Measurements from ENCODE around the gene FOXK1. TPM values are rescaled to one million over a fixed set of nuclear protein-coding genes. Genes with fewer than 3 reads are reported as not detected.
A peak's percentile ranks its signal among the peaks of the same experiment; 100 is the strongest.

The FOXK1 gene
- total and polyA plus RNA-seq, 2 experiments from 2014 or later, result 2.3 to 12.7 TPM

DNA sequence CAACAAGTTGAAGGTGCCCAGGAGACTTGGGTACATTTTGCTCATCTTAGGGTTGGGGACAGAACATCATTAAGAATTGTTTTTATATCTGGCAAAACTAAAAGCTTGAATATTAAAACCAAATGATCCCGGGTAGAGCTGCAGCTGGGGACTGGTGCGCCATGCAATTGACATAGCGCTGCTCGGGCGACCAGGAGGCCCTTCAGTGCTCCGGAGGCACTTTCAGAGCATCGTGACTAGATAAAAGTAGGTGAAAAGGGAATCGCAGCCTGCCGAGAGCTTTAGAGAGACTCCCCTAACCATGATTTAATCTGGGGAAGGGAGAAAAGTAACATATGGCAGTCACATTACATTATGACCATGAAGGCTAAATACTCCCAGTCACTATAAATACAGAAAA lies 21.4 kb downstream of the FOXK1 start (continued):
- TF ChIP-seq EZH2phosphoT487 (IDR thresholded peaks at IDR 0.05; ENCODE audit: unreplicated experiment) (no peak), STAT1 (IDR thresholded peaks at IDR 0.05; ENCODE audit: unreplicated experiment) (no peak)
- TF ChIP-seq, protein P1, sequence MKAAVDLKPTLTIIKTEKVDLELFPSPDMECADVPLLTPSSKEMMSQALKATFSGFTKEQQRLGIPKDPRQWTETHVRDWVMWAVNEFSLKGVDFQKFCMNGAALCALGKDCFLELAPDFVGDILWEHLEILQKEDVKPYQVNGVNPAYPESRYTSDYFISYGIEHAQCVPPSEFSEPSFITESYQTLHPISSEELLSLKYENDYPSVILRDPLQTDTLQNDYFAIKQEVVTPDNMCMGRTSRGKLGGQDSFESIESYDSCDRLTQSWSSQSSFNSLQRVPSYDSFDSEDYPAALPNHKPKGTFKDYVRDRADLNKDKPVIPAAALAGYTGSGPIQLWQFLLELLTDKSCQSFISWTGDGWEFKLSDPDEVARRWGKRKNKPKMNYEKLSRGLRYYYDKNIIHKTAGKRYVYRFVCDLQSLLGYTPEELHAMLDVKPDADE (IDR thresholded peaks at IDR 0.05), result no peak

DNA sequence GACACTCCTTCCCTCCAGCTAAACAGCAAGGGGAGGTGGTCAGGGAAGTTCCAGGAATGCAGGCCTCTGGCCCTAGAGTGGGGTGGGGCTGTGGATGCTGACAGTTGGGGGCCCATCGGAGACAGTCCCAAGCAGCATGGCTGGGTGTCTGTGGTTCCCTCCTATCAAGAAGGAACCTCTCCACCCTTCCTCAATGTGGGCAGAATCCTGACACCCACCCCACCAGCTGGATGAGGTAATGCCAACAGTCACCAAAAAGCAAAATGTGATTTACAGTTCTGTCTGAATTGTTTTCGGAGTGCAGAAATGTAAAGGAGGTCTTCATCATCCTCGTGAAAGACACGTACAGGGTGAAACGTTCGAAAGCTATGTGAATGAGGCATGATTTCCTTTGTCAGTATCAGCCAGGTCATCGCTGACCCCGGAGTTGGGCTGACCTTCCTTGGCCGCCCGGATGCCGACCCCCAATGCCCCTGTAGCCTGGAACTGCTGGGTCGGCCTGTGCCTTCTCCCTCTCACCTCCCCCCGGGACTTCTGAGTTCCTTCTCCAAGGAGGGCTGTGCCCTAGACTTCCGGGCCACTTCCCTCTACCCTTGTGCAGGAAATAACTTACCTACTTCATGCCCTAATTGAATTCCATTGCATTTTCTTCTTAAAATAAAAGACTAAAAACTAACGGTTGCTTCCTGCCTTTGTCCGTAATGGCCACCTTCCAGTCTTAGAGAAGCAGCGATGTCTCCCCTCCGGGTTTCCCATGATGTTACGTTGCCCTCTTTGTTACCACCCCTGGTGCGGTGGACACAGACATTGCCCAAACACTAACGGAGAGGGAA lies 24.5 kb downstream of the FOXK1 start:
- ATAC-seq (peak; percentile 17), DNase-seq (ENCODE audit: low spot score) (peak; percentile 64)
- no peaks in the 10 kb centered on the region for H3K9me2 ChIP-seq (ENCODE audit: insufficient read depth)
- H3K9me3 Mint-ChIP-seq, result peaks cover 5% of the 10 kb centered on the region; the same call in 2 of the 3 replicates
- H3K4me1 Mint-ChIP-seq, result peaks cover 54% of the 10 kb centered on the region
- peaks cover 3% of the 10 kb centered on the region; the same call in 2 of the 3 replicates for H3K36me3 Mint-ChIP-seq (ENCODE audit: low read depth)
- peaks cover 77% of the 10 kb centered on the region for H3K27me3 ChIP-seq (ENCODE audit: insufficient read depth)
- peak overlapping the region; percentile 79 for H3K4me2 ChIP-seq
- peaks cover 65% of the 10 kb centered on the region for H4K20me1 ChIP-seq (replicated peaks; ENCODE audit: insufficient read depth)
- no peak overlapping the region for H2AFZ ChIP-seq
- peak overlapping the region; percentile 78 for H3K4me3 Mint-ChIP-seq
- peak overlapping the region; percentile 57; the same call in 1 of the 2 replicates for H3K27ac Mint-ChIP-seq
- peaks cover 37% of the 10 kb centered on the region for H3K79me2 ChIP-seq (replicated peaks; ENCODE audit: insufficient read depth)
- H3K36me3 ChIP-seq (ENCODE audit: insufficient read depth), result no peaks in the 10 kb centered on the region
- H3K4me3 ChIP-seq, result peak overlapping the region; percentile 53
- peaks cover 85% of the 10 kb centered on the region for H3K27me3 Mint-ChIP-seq (ENCODE audit: insufficient read depth, low read depth, poor library complexity)
- H3K27ac ChIP-seq (ENCODE audit: low read depth), result peak overlapping the region; percentile 94
- H3F3A ChIP-seq (replicated peaks; ENCODE audit: low read depth), result 0 out of 2 replicates have a peak, but pooled peaks cover 3% of the 10 kb centered on the region
- H3K4me1 ChIP-seq (ENCODE audit: insufficient read depth), result peaks cover 28% of the 10 kb centered on the region
- no peak for TF ChIP-seq POLR2AphosphoS5 (IDR thresholded peaks at IDR 0.05; ENCODE audit: low read depth)
- TF ChIP-seq, protein P2, sequence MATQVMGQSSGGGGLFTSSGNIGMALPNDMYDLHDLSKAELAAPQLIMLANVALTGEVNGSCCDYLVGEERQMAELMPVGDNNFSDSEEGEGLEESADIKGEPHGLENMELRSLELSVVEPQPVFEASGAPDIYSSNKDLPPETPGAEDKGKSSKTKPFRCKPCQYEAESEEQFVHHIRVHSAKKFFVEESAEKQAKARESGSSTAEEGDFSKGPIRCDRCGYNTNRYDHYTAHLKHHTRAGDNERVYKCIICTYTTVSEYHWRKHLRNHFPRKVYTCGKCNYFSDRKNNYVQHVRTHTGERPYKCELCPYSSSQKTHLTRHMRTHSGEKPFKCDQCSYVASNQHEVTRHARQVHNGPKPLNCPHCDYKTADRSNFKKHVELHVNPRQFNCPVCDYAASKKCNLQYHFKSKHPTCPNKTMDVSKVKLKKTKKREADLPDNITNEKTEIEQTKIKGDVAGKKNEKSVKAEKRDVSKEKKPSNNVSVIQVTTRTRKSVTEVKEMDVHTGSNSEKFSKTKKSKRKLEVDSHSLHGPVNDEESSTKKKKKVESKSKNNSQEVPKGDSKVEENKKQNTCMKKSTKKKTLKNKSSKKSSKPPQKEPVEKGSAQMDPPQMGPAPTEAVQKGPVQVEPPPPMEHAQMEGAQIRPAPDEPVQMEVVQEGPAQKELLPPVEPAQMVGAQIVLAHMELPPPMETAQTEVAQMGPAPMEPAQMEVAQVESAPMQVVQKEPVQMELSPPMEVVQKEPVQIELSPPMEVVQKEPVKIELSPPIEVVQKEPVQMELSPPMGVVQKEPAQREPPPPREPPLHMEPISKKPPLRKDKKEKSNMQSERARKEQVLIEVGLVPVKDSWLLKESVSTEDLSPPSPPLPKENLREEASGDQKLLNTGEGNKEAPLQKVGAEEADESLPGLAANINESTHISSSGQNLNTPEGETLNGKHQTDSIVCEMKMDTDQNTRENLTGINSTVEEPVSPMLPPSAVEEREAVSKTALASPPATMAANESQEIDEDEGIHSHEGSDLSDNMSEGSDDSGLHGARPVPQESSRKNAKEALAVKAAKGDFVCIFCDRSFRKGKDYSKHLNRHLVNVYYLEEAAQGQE (IDR thresholded peaks at IDR 0.05; ENCODE audit: unreplicated experiment), result no peak
- TF ChIP-seq STAT1 (IDR thresholded peaks at IDR 0.05; ENCODE audit: unreplicated experiment), result no peak
- TF ChIP-seq EZH2 (IDR thresholded peaks at IDR 0.05; ENCODE audit: low read depth, unreplicated experiment), result no peak
- TF ChIP-seq, protein P3, sequence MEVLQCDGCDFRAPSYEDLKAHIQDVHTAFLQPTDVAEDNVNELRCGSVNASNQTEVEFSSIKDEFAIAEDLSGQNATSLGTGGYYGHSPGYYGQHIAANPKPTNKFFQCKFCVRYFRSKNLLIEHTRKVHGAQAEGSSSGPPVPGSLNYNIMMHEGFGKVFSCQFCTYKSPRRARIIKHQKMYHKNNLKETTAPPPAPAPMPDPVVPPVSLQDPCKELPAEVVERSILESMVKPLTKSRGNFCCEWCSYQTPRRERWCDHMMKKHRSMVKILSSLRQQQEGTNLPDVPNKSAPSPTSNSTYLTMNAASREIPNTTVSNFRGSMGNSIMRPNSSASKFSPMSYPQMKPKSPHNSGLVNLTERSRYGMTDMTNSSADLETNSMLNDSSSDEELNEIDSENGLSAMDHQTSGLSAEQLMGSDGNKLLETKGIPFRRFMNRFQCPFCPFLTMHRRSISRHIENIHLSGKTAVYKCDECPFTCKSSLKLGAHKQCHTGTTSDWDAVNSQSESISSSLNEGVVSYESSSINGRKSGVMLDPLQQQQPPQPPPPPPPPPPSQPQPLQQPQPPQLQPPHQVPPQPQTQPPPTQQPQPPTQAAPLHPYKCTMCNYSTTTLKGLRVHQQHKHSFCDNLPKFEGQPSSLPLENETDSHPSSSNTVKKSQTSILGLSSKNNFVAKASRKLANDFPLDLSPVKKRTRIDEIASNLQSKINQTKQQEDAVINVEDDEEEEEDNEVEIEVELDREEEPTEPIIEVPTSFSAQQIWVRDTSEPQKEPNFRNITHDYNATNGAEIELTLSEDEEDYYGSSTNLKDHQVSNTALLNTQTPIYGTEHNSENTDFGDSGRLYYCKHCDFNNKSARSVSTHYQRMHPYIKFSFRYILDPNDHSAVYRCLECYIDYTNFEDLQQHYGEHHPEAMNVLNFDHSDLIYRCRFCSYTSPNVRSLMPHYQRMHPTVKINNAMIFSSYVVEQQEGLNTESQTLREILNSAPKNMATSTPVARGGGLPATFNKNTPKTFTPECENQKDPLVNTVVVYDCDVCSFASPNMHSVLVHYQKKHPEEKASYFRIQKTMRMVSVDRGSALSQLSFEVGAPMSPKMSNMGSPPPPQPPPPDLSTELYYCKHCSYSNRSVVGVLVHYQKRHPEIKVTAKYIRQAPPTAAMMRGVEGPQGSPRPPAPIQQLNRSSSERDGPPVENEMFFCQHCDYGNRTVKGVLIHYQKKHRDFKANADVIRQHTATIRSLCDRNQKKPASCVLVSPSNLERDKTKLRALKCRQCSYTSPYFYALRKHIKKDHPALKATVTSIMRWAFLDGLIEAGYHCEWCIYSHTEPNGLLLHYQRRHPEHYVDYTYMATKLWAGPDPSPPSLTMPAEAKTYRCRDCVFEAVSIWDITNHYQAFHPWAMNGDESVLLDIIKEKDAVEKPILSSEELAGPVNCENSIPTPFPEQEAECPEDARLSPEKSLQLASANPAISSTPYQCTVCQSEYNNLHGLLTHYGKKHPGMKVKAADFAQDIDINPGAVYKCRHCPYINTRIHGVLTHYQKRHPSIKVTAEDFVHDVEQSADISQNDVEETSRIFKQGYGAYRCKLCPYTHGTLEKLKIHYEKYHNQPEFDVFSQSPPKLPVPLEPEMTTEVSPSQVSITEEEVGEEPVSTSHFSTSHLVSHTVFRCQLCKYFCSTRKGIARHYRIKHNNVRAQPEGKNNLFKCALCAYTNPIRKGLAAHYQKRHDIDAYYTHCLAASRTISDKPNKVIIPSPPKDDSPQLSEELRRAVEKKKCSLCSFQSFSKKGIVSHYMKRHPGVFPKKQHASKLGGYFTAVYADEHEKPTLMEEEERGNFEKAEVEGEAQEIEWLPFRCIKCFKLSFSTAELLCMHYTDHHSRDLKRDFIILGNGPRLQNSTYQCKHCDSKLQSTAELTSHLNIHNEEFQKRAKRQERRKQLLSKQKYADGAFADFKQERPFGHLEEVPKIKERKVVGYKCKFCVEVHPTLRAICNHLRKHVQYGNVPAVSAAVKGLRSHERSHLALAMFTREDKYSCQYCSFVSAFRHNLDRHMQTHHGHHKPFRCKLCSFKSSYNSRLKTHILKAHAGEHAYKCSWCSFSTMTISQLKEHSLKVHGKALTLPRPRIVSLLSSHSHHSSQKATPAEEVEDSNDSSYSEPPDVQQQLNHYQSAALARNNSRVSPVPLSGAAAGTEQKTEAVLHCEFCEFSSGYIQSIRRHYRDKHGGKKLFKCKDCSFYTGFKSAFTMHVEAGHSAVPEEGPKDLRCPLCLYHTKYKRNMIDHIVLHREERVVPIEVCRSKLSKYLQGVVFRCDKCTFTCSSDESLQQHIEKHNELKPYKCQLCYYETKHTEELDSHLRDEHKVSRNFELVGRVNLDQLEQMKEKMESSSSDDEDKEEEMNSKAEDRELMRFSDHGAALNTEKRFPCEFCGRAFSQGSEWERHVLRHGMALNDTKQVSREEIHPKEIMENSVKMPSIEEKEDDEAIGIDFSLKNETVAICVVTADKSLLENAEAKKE (CRISPR knock-in tag; IDR thresholded peaks at IDR 0.05), result no peak
- TF ChIP-seq, protein P4, sequence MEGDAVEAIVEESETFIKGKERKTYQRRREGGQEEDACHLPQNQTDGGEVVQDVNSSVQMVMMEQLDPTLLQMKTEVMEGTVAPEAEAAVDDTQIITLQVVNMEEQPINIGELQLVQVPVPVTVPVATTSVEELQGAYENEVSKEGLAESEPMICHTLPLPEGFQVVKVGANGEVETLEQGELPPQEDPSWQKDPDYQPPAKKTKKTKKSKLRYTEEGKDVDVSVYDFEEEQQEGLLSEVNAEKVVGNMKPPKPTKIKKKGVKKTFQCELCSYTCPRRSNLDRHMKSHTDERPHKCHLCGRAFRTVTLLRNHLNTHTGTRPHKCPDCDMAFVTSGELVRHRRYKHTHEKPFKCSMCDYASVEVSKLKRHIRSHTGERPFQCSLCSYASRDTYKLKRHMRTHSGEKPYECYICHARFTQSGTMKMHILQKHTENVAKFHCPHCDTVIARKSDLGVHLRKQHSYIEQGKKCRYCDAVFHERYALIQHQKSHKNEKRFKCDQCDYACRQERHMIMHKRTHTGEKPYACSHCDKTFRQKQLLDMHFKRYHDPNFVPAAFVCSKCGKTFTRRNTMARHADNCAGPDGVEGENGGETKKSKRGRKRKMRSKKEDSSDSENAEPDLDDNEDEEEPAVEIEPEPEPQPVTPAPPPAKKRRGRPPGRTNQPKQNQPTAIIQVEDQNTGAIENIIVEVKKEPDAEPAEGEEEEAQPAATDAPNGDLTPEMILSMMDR (conservative IDR thresholded peaks at IDR 0.05; ENCODE audit: low read depth in 2 of 2), result no peak
- TF ChIP-seq CREB1 (CRISPR knock-in tag; IDR thresholded peaks at IDR 0.05; ENCODE audit: low read depth), result no peak
- no peak for TF ChIP-seq EZH2phosphoT487 (IDR thresholded peaks at IDR 0.05; ENCODE audit: unreplicated experiment)
